Thyroid gland (tissue), 4 donors: ENCODE results near the gene TAS2R10. TPM values are rescaled to one million over a fixed set of nuclear protein-coding genes. Genes with fewer than 3 reads are reported as not detected.

Experiments used
- DNase-seq, 2 donors: peaks; one replicate each; pipeline ENCODE4 v3.0.0-alpha.2; 2019
- H3K27ac ChIP-seq, 3 donors: fragments of 200-600 bp; sonication (generic); 1 replicate in 2 of 3; 2 replicates in 1 of 3; pipeline ENCODE4 v1.5.1; 2016 to 2019; ENCODE audit warnings: mild to moderate bottlenecking in 1 of 3, moderate library complexity in 1 of 3
- H3K27me3 ChIP-seq: fragments of 200-600 bp; sonication (generic); one replicate; pipeline ENCODE4 v1.5.1; 2019
- H3K36me3 ChIP-seq, 2 donors: fragments of 200-600 bp; sonication (generic); one replicate each; pipeline ENCODE4 v1.5.1; 2016 to 2019
- H3K4me1 ChIP-seq, 2 donors: fragments of 200-600 bp; sonication (generic); one replicate each; pipeline ENCODE4 v1.5.1; 2017 to 2019
- H3K4me3 ChIP-seq, 3 donors: fragments of 200-600 bp; sonication (generic); replicated peaks in 1 of 3; 1 replicate in 2 of 3; 2 replicates in 1 of 3; pipeline ENCODE4 v1.5.1; 2016; ENCODE audit warnings: mild to moderate bottlenecking in 1 of 3
- H3K9me3 ChIP-seq: fragments of 200-600 bp; sonication (generic); one replicate; pipeline ENCODE4 v1.5.1; 2017
- POLR2A ChIP-seq, 2 donors: fragments of 450-650 bp; IDR thresholded peaks; one replicate each; pipeline ENCODE4 v1.6.1; 2017; ENCODE audit warnings: antibody characterized with exemption in 2 of 2, mild to moderate bottlenecking in 2 of 2, moderate library complexity in 1 of 2
- WGBS, 2 donors: methylation state at CpG; one replicate each; pipeline ENCODE4 v1.1.5; 2017; 5-methylcytosine and 5-hydroxymethylcytosine counted together
- intact Hi-C: fragments of 100-400 bp; cut with DNase I; formaldehyde crosslinking; loops from one replicate; pipeline ENCODE4 v1.15.1; 2023
- small RNA-seq: library from RNA; depleted of rRNA; stranded (forward); fragments of <200 nt; gene quantifications from one replicate; pipeline ENCODE3, GENCODE V24; 2016
- total RNA-seq, 4 donors: library from RNA; depleted of rRNA; stranded (reverse); fragments of >200 nt; gene quantifications; one replicate each; pipeline ENCODE4 v1.2.3, GENCODE V29; 2016
- TF ChIP-seq, protein P1 (sequence below), 6 experiments: fragments of 200-600 bp in 3 of 6; fragments of 450-650 bp in 3 of 6; sonication (generic) in 3 of 6; IDR thresholded peaks; one replicate each; pipeline ENCODE4 v1.5.1; 2016 to 2019; ENCODE audit warnings: antibody characterized with exemption in 6 of 6, mild to moderate bottlenecking in 2 of 6, inconsistent platforms in 1 of 6, moderate library complexity in 1 of 6

The TAS2R10 gene
- total RNA-seq, 4 donors from 2014 or later, result 1.6 to 2.8 (median 2.1) TPM

DNA sequence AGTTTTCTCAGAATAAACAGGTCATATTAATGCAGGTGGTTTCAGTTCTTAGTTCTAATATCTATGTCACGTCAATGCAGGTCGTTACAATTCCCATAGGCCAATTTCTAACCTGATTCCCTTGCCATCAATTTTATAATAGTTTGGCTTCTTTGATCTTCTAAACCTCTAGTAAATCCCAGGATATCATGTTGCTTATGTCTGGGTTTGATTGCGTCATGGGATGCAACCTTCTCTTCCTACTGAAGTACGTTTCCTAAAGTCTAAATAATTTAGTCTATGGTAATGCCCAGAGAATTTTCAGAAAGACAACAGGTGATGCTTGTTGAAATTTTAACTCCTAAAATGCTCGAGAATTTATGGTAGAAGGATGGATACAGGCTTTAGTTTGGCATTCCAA is 42.9 kb downstream of the TAS2R10 start:
- 85 to 86% methylated on average over 5 of the region's 5 CpGs for WGBS, 2 donors
- intact Hi-C loops, result no loop called here

DNA sequence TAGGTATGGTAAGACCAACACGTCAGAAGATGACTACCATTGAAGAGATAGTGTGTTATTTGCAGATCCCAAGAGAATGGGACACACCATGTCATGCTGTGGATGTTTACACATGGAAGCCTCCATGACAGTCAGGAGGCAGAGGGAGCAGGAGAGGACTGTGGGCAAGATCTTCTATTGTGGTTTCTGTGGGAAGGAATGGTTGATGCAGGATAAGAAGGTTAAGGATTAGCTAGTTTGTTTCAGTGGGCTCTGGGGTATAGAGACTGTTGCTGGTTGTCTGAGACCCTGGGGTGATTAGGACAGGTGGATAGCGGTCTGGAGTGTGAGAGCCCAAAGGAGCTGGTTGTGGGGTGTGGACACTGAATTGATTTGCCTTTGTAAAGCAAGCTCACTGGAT is 47.1 kb downstream of the TAS2R10 start:
- Histone ChIP-seq H3K27me3 (no peaks in the 10 kb centered on the region), H3K9me3 (no peaks in the 10 kb centered on the region), H3K27ac (no peak overlapping the region), H3K36me3 (no peaks in the 10 kb centered on the region), H3K4me1 (no peaks in the 10 kb centered on the region), H3K4me3 (no peak overlapping the region)
- 80 to 89% methylated on average over 2 of the region's 2 CpGs for WGBS, 2 donors
- intact Hi-C loops, result no loop called here
- TF ChIP-seq, protein P1, sequence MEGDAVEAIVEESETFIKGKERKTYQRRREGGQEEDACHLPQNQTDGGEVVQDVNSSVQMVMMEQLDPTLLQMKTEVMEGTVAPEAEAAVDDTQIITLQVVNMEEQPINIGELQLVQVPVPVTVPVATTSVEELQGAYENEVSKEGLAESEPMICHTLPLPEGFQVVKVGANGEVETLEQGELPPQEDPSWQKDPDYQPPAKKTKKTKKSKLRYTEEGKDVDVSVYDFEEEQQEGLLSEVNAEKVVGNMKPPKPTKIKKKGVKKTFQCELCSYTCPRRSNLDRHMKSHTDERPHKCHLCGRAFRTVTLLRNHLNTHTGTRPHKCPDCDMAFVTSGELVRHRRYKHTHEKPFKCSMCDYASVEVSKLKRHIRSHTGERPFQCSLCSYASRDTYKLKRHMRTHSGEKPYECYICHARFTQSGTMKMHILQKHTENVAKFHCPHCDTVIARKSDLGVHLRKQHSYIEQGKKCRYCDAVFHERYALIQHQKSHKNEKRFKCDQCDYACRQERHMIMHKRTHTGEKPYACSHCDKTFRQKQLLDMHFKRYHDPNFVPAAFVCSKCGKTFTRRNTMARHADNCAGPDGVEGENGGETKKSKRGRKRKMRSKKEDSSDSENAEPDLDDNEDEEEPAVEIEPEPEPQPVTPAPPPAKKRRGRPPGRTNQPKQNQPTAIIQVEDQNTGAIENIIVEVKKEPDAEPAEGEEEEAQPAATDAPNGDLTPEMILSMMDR (IDR thresholded peaks at IDR 0.05), result no peak
- no peak for TF ChIP-seq POLR2A (IDR thresholded peaks at IDR 0.05)
- DNase-seq, result no peak

More for the DNA sequence above, 42.9 kb downstream of the TAS2R10 start:
- DNase-seq, result no peak
- Histone ChIP-seq H3K27me3 (no peaks in the 10 kb centered on the region), H3K9me3 (no peaks in the 10 kb centered on the region), H3K36me3 (no peaks in the 10 kb centered on the region), H3K27ac (no peak overlapping the region), H3K4me3 (no peak overlapping the region), H3K4me1 (no peaks in the 10 kb centered on the region)
- TF ChIP-seq, protein P1 (IDR thresholded peaks at IDR 0.05), result no peak
- no peak for TF ChIP-seq POLR2A (IDR thresholded peaks at IDR 0.05)

Small RNA genes within 50 kb of the gene (small RNA-seq; reads per million reads assigned to genes)
- gene PRR4, result not detected

Other genes with a start within 250 kb of the TAS2R10 start
- 10 to 100 TPM; 13.1 to 17.4 (median 14.5) TPM for gene MAGOHB, start 212.7 kb downstream of the TAS2R10 start, total RNA-seq
- gene STYK1, start 152.3 kb downstream of the TAS2R10 start, total RNA-seq, result under 1 TPM in 1 of 4 donors, not detected in 3; 0.40 TPM
- gene YBX3, start 103.0 kb downstream of the TAS2R10 start, total RNA-seq, result 100 to 1,000 TPM; 123 to 351 (median 233) TPM
- 1 to 10 TPM in 1 of 4 donors, not detected in 3; 1.1 TPM for gene TAS2R7, start 23.7 kb downstream of the TAS2R10 start, total RNA-seq
- gene TAS2R8, start 19.1 kb downstream of the TAS2R10 start, total RNA-seq, result under 1 TPM in 1 of 4 donors, not detected in 3; 0.49 TPM
- gene TAS2R9, start 16.2 kb downstream of the TAS2R10 start, total RNA-seq, result not detected
- 1 to 10 TPM; 4.3 to 8.7 (median 7.8) TPM for gene PRR4, start 23.1 kb upstream of the TAS2R10 start, total RNA-seq
- 10 to 100 TPM; 35.5 to 78.8 (median 62.1) TPM for gene PRH1, start 57.9 kb upstream of the TAS2R10 start, total RNA-seq
- gene TAS2R13, start 83.2 kb upstream of the TAS2R10 start, total RNA-seq, result 10 to 100 TPM in 1 of 4 donors, 1 to 10 TPM in 3; 4.3 to 15.6 (median 7.4) TPM
- gene PRH2, start 102.9 kb upstream of the TAS2R10 start, total RNA-seq, result not detected
- gene TAS2R14, start 112.9 kb upstream of the TAS2R10 start, total RNA-seq, result 10 to 100 TPM in 3 of 4 donors, 1 to 10 TPM in 1; 6.8 to 26.0 (median 10.3) TPM
- 10 to 100 TPM in 2 of 4 donors, 1 to 10 TPM in 2; 3.9 to 18.4 (median 7.1) TPM for gene TAS2R50, start 160.6 kb upstream of the TAS2R10 start, total RNA-seq
- gene TAS2R20, start 171.9 kb upstream of the TAS2R10 start, total RNA-seq, result 1 to 10 TPM; 6.2 to 9.8 (median 7.1) TPM
- gene TAS2R19, start 196.3 kb upstream of the TAS2R10 start, total RNA-seq, result 10 to 100 TPM in 2 of 4 donors, 1 to 10 TPM in 2; 7.0 to 12.0 (median 10.0) TPM
- gene TAS2R31, start 205.0 kb upstream of the TAS2R10 start, total RNA-seq, result 10 to 100 TPM in 3 of 4 donors, 1 to 10 TPM in 1; 4.9 to 30.5 (median 11.9) TPM
- gene TAS2R46, start 235.9 kb upstream of the TAS2R10 start, total RNA-seq, result 1 to 10 TPM; 2.5 to 5.1 (median 4.5) TPM